Lower leg skin (tissue), 4 donors: Measurements from ENCODE around the gene PPP1R12C. TPM values are rescaled to one million over a fixed set of nuclear protein-coding genes. Genes with fewer than 3 reads are reported as not detected.

Experiments
- DNase-seq, 2 donors: peaks; one replicate each; pipeline ENCODE4 v3.0.0-alpha.2; 2019; ENCODE audit warnings: low spot score in 2 of 2
- H3K4me3 ChIP-seq: fragments of 200-600 bp; sonication (generic); 2 replicates; pipeline ENCODE4 v1.5.1; 2017; ENCODE audit warnings: mild to moderate bottlenecking, low read depth; ENCODE audit not compliant: poor library complexity, severe bottlenecking
- CTCF ChIP-seq, 3 donors: fragments of 450-650 bp; IDR thresholded peaks; one replicate each; pipeline ENCODE4 v1.5.1; 2016; ENCODE audit warnings: antibody characterized with exemption in 3 of 3, mild to moderate bottlenecking in 3 of 3, moderate library complexity in 2 of 3
- POLR2A ChIP-seq, 2 donors: fragments of 450-650 bp; IDR thresholded peaks; one replicate each; pipeline ENCODE4 v1.6.1; 2016 to 2017; ENCODE audit warnings: antibody characterized with exemption in 2 of 2, mild to moderate bottlenecking in 1 of 2, moderate library complexity in 1 of 2
- WGBS, 2 donors: methylation state at CpG; one replicate each; pipeline ENCODE4 v1.1.5; 2018; 5-methylcytosine and 5-hydroxymethylcytosine counted together
- intact Hi-C: fragments of 100-400 bp; cut with DNase I; formaldehyde crosslinking; loops from one replicate; pipeline ENCODE4 v1.15.0; 2023; ENCODE audit warnings: low total_unique reads
- total RNA-seq, 4 donors: library from RNA; depleted of rRNA; stranded (reverse); fragments of >200 nt; gene quantifications; one replicate each; pipeline ENCODE4 v1.1.0, GENCODE V29; 2016

The PPP1R12C gene
- total RNA-seq, 4 donors from 2014 or later = 55.5 to 103 (median 79.4) TPM

GRCh38 chr19:55090564-55090963 is 26.9 kb downstream of the PPP1R12C start:
- WGBS, 2 donors = 93% methylated on average over 13 of the region's 13 CpGs
- TF ChIP-seq POLR2A (IDR thresholded peaks at IDR 0.05) (no peak), CTCF (IDR thresholded peaks at IDR 0.05) (no peak)
- no peak for DNase-seq
- intact Hi-C loops = no loop called here
- no peak overlapping the region for H3K4me3 ChIP-seq

- 83 to 91% methylated on average over 3 of the region's 3 CpGs for WGBS, 2 donors
- no peak for DNase-seq
- intact Hi-C loops = no loop called here
- no peak overlapping the region for H3K4me3 ChIP-seq
- TF ChIP-seq POLR2A (IDR thresholded peaks at IDR 0.05) (no peak), CTCF (IDR thresholded peaks at IDR 0.05) (no peak)
These were observed 28.0 kb downstream of the PPP1R12C start for GRCh38 chr19:55089342-55089944.

GRCh38 chr19:55088543-55089341 is 28.7 kb downstream of the PPP1R12C start:
- peak in 1 of 2 donors; percentile 95 for DNase-seq
- no peak overlapping the region for H3K4me3 ChIP-seq
- WGBS, 2 donors = 45 to 61% methylated on average over 15 to 17 of the region's 18 CpGs
- no peak for TF ChIP-seq POLR2A (IDR thresholded peaks at IDR 0.05)
- no peak for TF ChIP-seq CTCF (IDR thresholded peaks at IDR 0.05)
- intact Hi-C loops = no loop called here

- no peak overlapping the region for H3K4me3 ChIP-seq
- no peak for DNase-seq
These were observed 29.4 kb downstream of the PPP1R12C start for GRCh38 chr19:55088021-55088451.

GRCh38 chr19:55087542-55087901 is 29.9 kb downstream of the PPP1R12C start:
- TF ChIP-seq CTCF (IDR thresholded peaks at IDR 0.05) (no peak), POLR2A (IDR thresholded peaks at IDR 0.05) (no peak)
- 26 to 37% methylated on average over 17 of the region's 17 CpGs for WGBS, 2 donors
- DNase-seq = no peak

More at GRCh38 chr19:55088021-55088451, 29.4 kb downstream of the PPP1R12C start:
- TF ChIP-seq CTCF (IDR thresholded peaks at IDR 0.05) (no peak), POLR2A (IDR thresholded peaks at IDR 0.05) (no peak)
- WGBS, 2 donors = 52 to 57% methylated on average over 12 of the region's 12 CpGs
- intact Hi-C loops = no loop called here

More at GRCh38 chr19:55087542-55087901, 29.9 kb downstream of the PPP1R12C start:
- H3K4me3 ChIP-seq = no peak overlapping the region
- intact Hi-C loops = no loop called here
